Ovary (tissue), 9 donors: ENCODE data around the gene TXNDC17. TPM values are rescaled to one million over a fixed set of nuclear protein-coding genes. Genes with fewer than 3 reads are reported as not detected.
"Not testable (repeated sequence)": the region's sequence is repeated elsewhere in the genome, so short reads cannot be mapped to it uniquely, and the experiment has no call there.

Experiments
- DNase-seq, 5 donors: peaks; one replicate each; pipeline ENCODE4 v3.0.0-alpha.2; 2019 to 2020
- H3K27ac ChIP-seq, 2 donors: fragments of 200-600 bp; one replicate each; pipeline versions ENCODE4 v1.5.1 to v1.8.0; 2019 to 2022
- H3K27me3 ChIP-seq: fragments of 200-600 bp; one replicate; pipeline ENCODE4 v1.8.0; 2022
- H3K36me3 ChIP-seq: fragments of 200-600 bp; sonication (generic); one replicate; pipeline ENCODE4 v1.5.1; 2019
- H3K4me1 ChIP-seq: one replicate; pipeline ENCODE4 v1.8.1; 2013; ENCODE audit warnings: mild to moderate bottlenecking, moderate library complexity; ENCODE audit not compliant: insufficient read depth
- H3K4me3 ChIP-seq: fragments of 200-600 bp; sonication (generic); one replicate; pipeline ENCODE4 v1.5.1; 2017
- H3K9me3 ChIP-seq, 2 donors: fragments of 200-600 bp in 1 of 2; sonication (generic) in 1 of 2; one replicate each; pipeline versions ENCODE4 v1.5.1 to v1.8.1; 2013 to 2019; ENCODE audit warnings: mild to moderate bottlenecking in 1 of 2, moderate library complexity in 1 of 2
- CTCF ChIP-seq, 3 donors: fragments of 450-650 bp in 2 of 3; fragments of 200-600 bp in 1 of 3; IDR thresholded peaks; one replicate each; pipeline versions ENCODE4 v1.5.1 to v1.8.0; 2016 to 2022; ENCODE audit warnings: antibody characterized with exemption in 3 of 3, mild to moderate bottlenecking in 1 of 3
- EP300 ChIP-seq: sonication (generic); formaldehyde crosslinking; IDR thresholded peaks from one replicate; pipeline ENCODE4 v1.6.1; 2017; ENCODE audit warnings: antibody characterized with exemption
- POLR2A ChIP-seq: fragments of 450-650 bp; IDR thresholded peaks from one replicate; pipeline ENCODE4 v1.6.1; 2017; ENCODE audit warnings: antibody characterized with exemption, mild to moderate bottlenecking, moderate library complexity
- WGBS, 3 donors: extraction: QIAGEN DNeasy Blood & Tissue Kit in 1 of 3; methylation state at CpG; one replicate each; pipeline versions ENCODE4 v1.1.5 to v1.1.7; 2013 to 2017; 5-methylcytosine and 5-hydroxymethylcytosine counted together
- intact Hi-C, 4 donors: fragments of 100-400 bp; cut with DNase I; formaldehyde crosslinking; loops; one replicate each; pipeline versions ENCODE4 v1.11.0 to v1.15.1; 2022 to 2023
- polyA plus RNA-seq, 2 donors: library from polyadenylated mRNA; stranded (reverse); fragments of 200-250 nt in 1 of 2; fragments of 350-450 nt in 1 of 2; fragmentation: Illumina TruSeq in 1 of 2; extraction: RNeasy Lipid Tissue Mini Kit (QIAGEN cat#74804) in 1 of 2; gene quantifications; one replicate each; pipeline ENCODE4 v1.2.3, GENCODE V29; 2013 to 2014
- total RNA-seq, 7 donors: library from RNA; depleted of rRNA in 2 of 7; stranded (reverse); fragments of >200 nt in 2 of 7; fragmentation: NEBNext Ultra II Directional in 3 of 7; extraction: Animal tissue kit (Norgen Biotek cat#: 25700) in 3 of 7; gene quantifications; one replicate each; pipeline versions ENCODE4 v1.1.0 to v1.2.4, GENCODE V29; 2016 to 2023
- donor health status: DM: no; HTN: no; CAD: no; lungs with moderate emphysema.
- donor health status: DM: no; HTN: no; CAD: no.
- donor health status: Bipolar disorder and iron deficiency.
- donor health status: DM: yes; HTN: yes; CAD: no.
- donor health status: DM: no; HTN: no; CAD: no.
- donor health status: DM: yes; HTN: yes; CAD: no.

TXNDC17 gene
- total and polyA plus RNA-seq, 9 donors: 19.0 to 104 (median 41.3) TPM

GRCh38 chr17:6648181-6648580, 7.3 kb downstream of the TXNDC17 start:
- peaks cover 4% of the 10 kb centered on the region for H3K4me1 ChIP-seq
- H3K9me3 ChIP-seq: no peaks in the 10 kb centered on the region
- H3K36me3 ChIP-seq: no peaks in the 10 kb centered on the region
- DNase-seq: no peak
- TF ChIP-seq CTCF (IDR thresholded peaks at IDR 0.05): no peak
- TF ChIP-seq POLR2A: no peak
- intact Hi-C loops: no loop called here
- no peaks in the 10 kb centered on the region for H3K27me3 ChIP-seq
- no peak overlapping the region for H3K4me3 ChIP-seq
- no peak overlapping the region for H3K27ac ChIP-seq

- TF ChIP-seq EP300: no peak
- TF ChIP-seq POLR2A: peak; percentile 48
- Histone ChIP-seq H3K27ac (peak within 1 kb of the TSS in 1 of 2 donors; percentile 60), H3K9me3 (no peaks in the 10 kb centered on the region), H3K4me3 (peak within 1 kb of the TSS; percentile 86), H3K27me3 (no peaks in the 10 kb centered on the region), H3K4me1 (peaks cover 6% of the 10 kb centered on the region), H3K36me3 (no peaks in the 10 kb centered on the region)
- intact Hi-C loops: no loop called here
- WGBS, 3 donors: 1 to 4% (median 2%) methylated on average over 14 to 35 of the region's 35 CpGs
- DNase-seq: peak; percentile 92 to 97 (median 95)
Measured at GRCh38 chr17:6651354-6651918, 10.6 kb downstream of the TXNDC17 start, which contains the start of the genes C17orf100 and MED31. Gene C17orf100, plus strand, starts transcription at chr17:6651762. Its CDS starts 152 bp downstream, at chr17:6651914. Gene MED31, minus strand, starts transcription at chr17:6651605. Its CDS starts 77 bp downstream, at chr17:6651528.

- peaks cover 6% of the 10 kb centered on the region for H3K4me1 ChIP-seq
- no peaks in the 10 kb centered on the region for H3K9me3 ChIP-seq
- peak overlapping the region in 1 of 2 donors; percentile 60 for H3K27ac ChIP-seq
- no peaks in the 10 kb centered on the region for H3K36me3 ChIP-seq
- 4 to 10% (median 7%) methylated on average over 39 to 47 of the region's 47 CpGs for WGBS, 3 donors
- peak; percentile 60 to 80 (median 74) for DNase-seq
- no peaks in the 10 kb centered on the region for H3K27me3 ChIP-seq
- H3K4me3 ChIP-seq: peak overlapping the region; percentile 86
- TF ChIP-seq CTCF (IDR thresholded peaks at IDR 0.05): no peak
- TF ChIP-seq POLR2A: no peak
- TF ChIP-seq EP300: no peak
- intact Hi-C loops: no loop called here
Measured at GRCh38 chr17:6651919-6652452, 11.1 kb downstream of the TXNDC17 start.

DNA sequence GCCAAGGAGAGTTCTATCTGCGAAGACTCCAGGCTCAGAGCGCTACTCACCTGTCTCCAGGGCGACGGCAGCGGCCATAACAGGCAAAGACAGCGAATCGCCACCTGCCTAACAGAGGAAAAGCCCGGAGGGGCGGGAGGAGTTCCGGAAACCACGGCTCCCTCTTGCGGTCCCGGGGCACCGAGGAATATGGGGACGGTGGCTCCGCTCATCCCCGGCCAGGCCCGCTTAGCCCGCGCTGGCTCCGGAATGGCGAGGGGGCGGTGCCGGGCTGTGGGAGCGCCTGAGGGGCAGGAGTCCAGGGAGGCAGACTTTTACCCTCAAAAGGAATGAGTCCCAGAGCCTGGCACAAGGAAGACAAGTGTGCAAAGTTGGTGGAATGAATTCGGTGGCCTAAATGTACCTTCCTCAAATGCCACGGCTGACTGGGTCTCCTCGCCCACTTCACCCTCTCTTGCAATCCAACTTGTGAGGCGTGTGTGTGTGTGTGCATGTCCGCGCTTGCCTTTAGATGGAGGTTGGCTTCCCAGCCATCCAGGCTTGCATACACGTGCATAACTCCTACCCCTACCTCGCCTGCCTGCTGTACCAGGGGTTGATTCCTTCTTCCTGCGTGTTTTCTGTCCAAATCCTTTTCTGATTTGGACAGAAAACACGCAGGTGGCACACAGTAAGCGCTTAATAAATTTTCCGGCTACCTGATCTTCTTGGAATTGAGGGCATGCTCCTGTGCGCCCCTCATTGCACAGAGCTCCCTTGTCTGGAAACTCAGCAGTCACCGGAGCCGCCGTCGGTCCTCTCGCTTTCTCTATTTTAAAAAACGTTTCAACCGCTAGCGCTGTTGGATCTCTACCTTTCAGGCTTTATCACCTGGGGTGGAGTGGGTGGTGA, 14.2 kb downstream of the TXNDC17 start:
- Histone ChIP-seq H3K27ac (no peak overlapping the region), H3K4me1 (peaks cover 5% of the 10 kb centered on the region), H3K4me3 (no peak overlapping the region), H3K36me3 (no peaks in the 10 kb centered on the region), H3K27me3 (no peaks in the 10 kb centered on the region), H3K9me3 (no peaks in the 10 kb centered on the region)
- peak in 1 of 5 donors; percentile 47 for DNase-seq
- 11 to 43% (median 32%) methylated on average over 46 of the region's 46 CpGs for WGBS, 3 donors
- TF ChIP-seq CTCF (IDR thresholded peaks at IDR 0.05) (no peak), EP300 (no peak), POLR2A (no peak)
- intact Hi-C loops: no loop called here

DNA sequence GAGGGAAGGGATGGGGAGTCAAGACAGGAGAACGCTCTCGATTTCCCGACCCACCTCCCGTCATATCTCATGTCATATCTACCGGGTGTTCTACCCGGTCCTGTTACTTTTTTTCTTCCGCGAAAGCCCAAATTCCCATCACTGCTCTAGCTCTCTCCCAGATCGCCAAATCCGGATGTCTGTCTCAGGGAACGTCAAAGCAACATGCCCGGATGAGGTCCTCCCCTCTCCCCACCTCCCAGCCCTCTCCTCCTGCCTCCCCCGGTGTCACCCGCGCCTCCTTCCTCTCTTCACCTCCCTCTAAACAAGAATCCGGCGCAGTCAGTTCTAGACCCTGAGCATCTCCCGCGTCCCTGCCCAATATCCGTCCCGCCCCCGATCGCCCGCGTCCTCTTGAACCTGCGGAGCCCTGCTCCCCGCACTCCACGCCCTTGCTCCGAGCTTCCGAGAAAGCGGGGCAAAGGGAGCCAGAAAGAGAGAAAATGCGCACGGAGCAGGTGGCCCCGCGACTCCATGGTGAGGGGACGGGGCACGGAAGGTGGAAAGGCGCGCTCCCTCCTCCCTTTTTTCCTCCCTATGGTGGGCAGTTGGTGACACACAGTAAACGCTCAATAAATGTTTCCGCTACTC, 15.0 kb downstream of the TXNDC17 start:
- H3K27me3 ChIP-seq, H3K4me3 ChIP-seq, H3K9me3 ChIP-seq, intact Hi-C loops, H3K4me1 ChIP-seq, H3K27ac ChIP-seq, H3K36me3 ChIP-seq, DNase-seq: not testable (repeated sequence)
- 1 to 5% (median 4%) methylated on average over 22 to 38 of the region's 41 CpGs for WGBS, 3 donors

DNA sequence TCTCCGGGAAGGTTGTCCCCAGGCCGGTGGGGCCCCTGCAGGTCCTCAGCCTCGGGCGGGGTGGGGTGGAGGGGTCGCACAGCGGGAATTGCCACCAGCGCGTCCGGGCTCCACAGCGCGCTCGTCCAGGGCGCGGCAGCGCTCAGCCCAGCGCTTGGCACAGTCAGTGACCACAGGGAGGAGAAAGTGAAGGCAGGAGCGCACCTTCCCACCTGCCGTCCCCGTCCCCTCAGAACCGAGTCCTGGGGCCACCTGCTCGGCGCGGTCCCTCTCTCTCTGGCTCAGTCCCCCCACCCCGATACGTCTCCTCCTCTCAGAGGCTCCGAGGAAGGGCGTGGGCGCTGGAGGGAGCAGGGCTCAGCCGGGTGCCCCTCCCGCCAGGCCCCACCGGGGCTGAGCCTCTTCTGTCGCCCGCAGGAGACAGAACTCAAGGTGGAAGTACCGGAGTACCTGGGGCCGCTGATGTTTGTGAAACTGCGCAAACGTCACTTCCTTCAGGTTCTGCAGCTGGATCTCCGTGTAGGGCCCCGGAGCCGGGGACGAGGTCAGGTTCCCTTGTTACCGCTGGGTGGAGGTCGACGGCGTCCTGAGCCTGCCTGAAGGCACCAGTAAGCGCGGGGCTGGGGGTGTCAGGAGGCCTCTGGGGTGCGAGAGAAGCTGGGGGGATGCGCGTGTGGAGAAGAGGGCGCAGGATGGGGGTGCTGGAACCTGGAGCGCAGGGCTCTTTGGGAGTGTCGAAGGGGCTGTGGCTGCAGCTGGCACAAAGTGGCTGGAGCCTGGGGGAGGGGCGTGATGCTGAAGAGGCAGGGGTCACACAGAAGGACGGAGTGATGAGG, 16.2 kb downstream of the TXNDC17 start:
- H3K27me3 ChIP-seq, H3K9me3 ChIP-seq, H3K27ac ChIP-seq, intact Hi-C loops, H3K4me1 ChIP-seq, H3K4me3 ChIP-seq, H3K36me3 ChIP-seq, DNase-seq: not testable (repeated sequence)
- 7 to 15% (median 14%) methylated on average over 42 to 55 of the region's 55 CpGs for WGBS, 3 donors
